ENCODE data around the gene FHIT. TPM values are rescaled to one million over a fixed set of nuclear protein-coding genes. Genes with fewer than 3 reads are reported as not detected.

Gene FHIT
- total and polyA plus RNA-seq, 10 of the 15 experiments (the other 5 are each of a cell fraction or from before 2014, with no cell fraction given): 4.2 to 14.9 (median 9.4) TPM

- Histone ChIP-seq H3K4me1 (ENCODE audit: control insufficient read depth, insufficient read depth, low read length) (peaks cover 6% of the 10 kb centered on the region; the same call in 1 of the 2 replicates), H3K4me2 (ENCODE audit: control insufficient read depth, insufficient read depth) (no peak overlapping the region), H3K36me3 (ENCODE audit: control insufficient read depth in 2 of 2, insufficient read depth in 2 of 2, low read length in 1 of 2) (peaks cover 0 to 2% of the 10 kb centered on the region in 2 experiments; a peak in 2 of 4 replicates), H3K27me3 (replicated peaks in 1 of 2; ENCODE audit: control insufficient read depth in 2 of 2, insufficient read depth in 2 of 2, low read length in 1 of 2) (no peaks in the 10 kb centered on the region), H2AFZ (ENCODE audit: control insufficient read depth, low read depth, low read length) (no peak overlapping the region), H3K79me2 (ENCODE audit: control insufficient read depth, insufficient read depth, low read length) (no peaks in the 10 kb centered on the region), H4K20me1 (ENCODE audit: control insufficient read depth, insufficient read depth) (no peaks in the 10 kb centered on the region), H3K9me3 (replicated peaks; ENCODE audit: control insufficient read depth, insufficient read depth, low read length) (no peaks in the 10 kb centered on the region), H3K4me3 (no peak overlapping the region), H3K27ac (ENCODE audit: control insufficient read depth, insufficient read depth) (no peak overlapping the region), H3K9ac (ENCODE audit: control insufficient read depth, insufficient read depth, low read length) (no peak overlapping the region)
- ChIA-PET SMC1A (ENCODE audit: uncharacterized antibody, unreplicated experiment) (interaction anchor here (0.8 to 1.5 kb wide), 4 partner anchors 24 to 41 kb away, joined by 3 to 5 read pairs (median 4); no protein-coding TSS in a partner anchor), CTCF (interaction anchor here (0.7 kb wide), 1 partner anchor 652 kb away, joined by 4 read pairs; no protein-coding TSS in a partner anchor), RAD21 (ENCODE audit: unreplicated experiment) (no interaction called here), POLR2A (no interaction called here)
- DNase-seq (ENCODE audit: low read depth, low spot score) (no peak), ATAC-seq (no peak), FAIRE-seq (no peak)
- no TSS peak for BruUV-seq (replicated peaks)
- in situ Hi-C loops (cut with MboI) (no loop called here), intact Hi-C loops (cut with micrococcal nuclease; ENCODE audit: unreplicated experiment) (no loop called here)
- TF ChIP-seq FOXK2 (IDR thresholded peaks at IDR 0.05) (no peak), ATF2 (IDR thresholded peaks at IDR 0.05; ENCODE audit: low read length) (no peak), BHLHE40 (IDR thresholded peaks at IDR 0.05; ENCODE audit: borderline replicate concordance in 1 of 2, low read depth in 2 of 2, low read length in 1 of 2) (no peak), ZZZ3 (IDR thresholded peaks at IDR 0.05; ENCODE audit: control insufficient read depth, insufficient read length, low read depth) (no peak), MYC (IDR thresholded peaks at IDR 0.05; ENCODE audit: insufficient read depth, insufficient read length, insufficient replicate concordance, low read length, severe bottlenecking) (no peak), HCFC1 (IDR thresholded peaks at IDR 0.05; ENCODE audit: low read length) (no peak), ZNF687 (IDR thresholded peaks at IDR 0.05) (no peak), POLR2AphosphoS2 (IDR thresholded peaks at IDR 0.05; ENCODE audit: low read depth, low read length) (no peak), NFIC (IDR thresholded peaks at IDR 0.05; ENCODE audit: low read depth, low read length) (no peak), RELA (IDR thresholded peaks at IDR 0.05; ENCODE audit: borderline replicate concordance, partially characterized antibody) (no peak), CBFB (IDR thresholded peaks at IDR 0.05; ENCODE audit: low read depth) (no peak), SMAD5 (IDR thresholded peaks at IDR 0.05; ENCODE audit: low read depth) (no peak), RELB (IDR thresholded peaks at IDR 0.05; ENCODE audit: low read depth) (no peak), TAF1 (IDR thresholded peaks at IDR 0.05; ENCODE audit: borderline replicate concordance, low read depth, low read length) (no peak), IRF4 (IDR thresholded peaks at IDR 0.05; ENCODE audit: low read depth, low read length) (no peak), ZNF274 (IDR thresholded peaks at IDR 0.05; ENCODE audit: insufficient read depth, insufficient read length) (no peak)
These were observed 51.0 kb downstream of the FHIT start for GRCh38 chr3:61200270-61200669.
